Lung (tissue), 12 donors: ENCODE results near the gene SUGCT. TPM values are rescaled to one million over a fixed set of nuclear protein-coding genes. Genes with fewer than 3 reads are reported as not detected.

Experiments used
- ATAC-seq: fragments of 200-7000 bp; cut with Tn5 transposase; one replicate; pipeline ENCODE4 v1.9.1; 2020; ENCODE audit warnings: moderate number of reproducible peaks; ENCODE audit not compliant: insufficient read depth, low FRiP score
- DNase-seq, 3 donors: peaks; one replicate each; pipeline ENCODE4 v3.0.0-alpha.2; 2013 to 2017
- H3K27ac ChIP-seq, 2 donors: one replicate each; pipeline ENCODE4 v1.5.1; 2013; ENCODE audit warnings: mild to moderate bottlenecking in 2 of 2, moderate library complexity in 2 of 2, control low read depth in 1 of 2, inconsistent platforms in 1 of 2, low read depth in 1 of 2, low read length in 1 of 2
- H3K27me3 ChIP-seq, 3 donors: one replicate each; pipeline ENCODE4 v1.5.1; 2013; ENCODE audit warnings: low read length in 2 of 3; ENCODE audit not compliant: control insufficient read depth in 3 of 3, insufficient read depth in 3 of 3
- H3K36me3 ChIP-seq, 4 donors: one replicate each; pipeline ENCODE4 v1.5.1; 2013; ENCODE audit warnings: low read length in 4 of 4, mild to moderate bottlenecking in 1 of 4, moderate library complexity in 1 of 4; ENCODE audit not compliant: control insufficient read depth in 4 of 4, insufficient read depth in 4 of 4
- H3K4me1 ChIP-seq, 5 donors: one replicate each; pipeline ENCODE4 v1.5.1; 2013; ENCODE audit warnings: low read length in 5 of 5, mild to moderate bottlenecking in 2 of 5, moderate library complexity in 1 of 5; ENCODE audit not compliant: control insufficient read depth in 5 of 5, insufficient read depth in 5 of 5
- H3K4me3 ChIP-seq: one replicate; pipeline ENCODE4 v1.5.1; 2013; ENCODE audit warnings: mild to moderate bottlenecking, control low read depth, moderate library complexity
- H3K9ac ChIP-seq, 2 donors: one replicate each; pipeline ENCODE4 v1.5.1; 2013; ENCODE audit warnings: low read length in 2 of 2, control low read depth in 1 of 2; ENCODE audit not compliant: insufficient read depth in 1 of 2
- H3K9me3 ChIP-seq, 4 donors: one replicate each; pipeline ENCODE4 v1.5.1; 2013; ENCODE audit warnings: low read length in 3 of 4, mild to moderate bottlenecking in 1 of 4, moderate library complexity in 1 of 4; ENCODE audit not compliant: control insufficient read depth in 4 of 4, insufficient read depth in 3 of 4
- CTCF ChIP-seq: IDR thresholded peaks from 2 replicates; pipeline ENCODE4 v1.5.1; 2012; ENCODE audit warnings: mild to moderate bottlenecking; ENCODE audit errors: control extremely low read depth, extremely low read depth
- WGBS, 2 donors: extraction: QIAGEN DNeasy Blood & Tissue Kit; methylation state at CpG; one replicate each; pipeline ENCODE4 v1.1.7; 2013; 5-methylcytosine and 5-hydroxymethylcytosine counted together
- polyA plus RNA-seq, 2 donors: library from polyadenylated mRNA; stranded (reverse); fragments of 200-250 nt; gene quantifications; one replicate each; pipeline ENCODE4 v1.2.1, GENCODE V29; 2013
- total RNA-seq, 2 donors: library from RNA; depleted of rRNA in 1 of 2; stranded (reverse); fragments of >200 nt in 1 of 2; gene quantifications; one replicate each; pipeline ENCODE4 v1.2.1, GENCODE V29; 2014 to 2021
- donor health status: control.
- donor health status: control.
- donor health status: Bipolar disorder and iron deficiency.
- donor health status: healthy.
- donor health status: DM: yes; HTN: yes; CAD: no.

The SUGCT gene
- total and polyA plus RNA-seq, 4 donors: 0.23 to 4.2 (median 1.8) TPM

GRCh38 chr7:40425696-40426095 lies 290.9 kb downstream of the SUGCT start:
- DNase-seq: no peak
- Histone ChIP-seq H3K27ac (no peak overlapping the region), H3K9me3 (no peaks in the 10 kb centered on the region), H3K9ac (no peak overlapping the region), H3K4me1 (no peaks in the 10 kb centered on the region), H3K27me3 (no peaks in the 10 kb centered on the region), H3K36me3 (no peaks in the 10 kb centered on the region), H3K4me3 (no peak overlapping the region)
- TF ChIP-seq CTCF: no peak
- WGBS, 2 donors: 83 to 89% methylated on average over 2 of the region's 2 CpGs
- ATAC-seq: no peak

- no peaks in the 10 kb centered on the region for H3K36me3 ChIP-seq
- 65 to 92% methylated on average over 1 of the region's 1 CpG for WGBS, 2 donors
- H3K27ac ChIP-seq: no peak overlapping the region
- no peaks in the 10 kb centered on the region for H3K27me3 ChIP-seq
- no peak overlapping the region for H3K4me3 ChIP-seq
- ATAC-seq (no peak), DNase-seq (no peak)
- H3K9me3 ChIP-seq: no peaks in the 10 kb centered on the region
- no peak for TF ChIP-seq CTCF
- no peaks in the 10 kb centered on the region for H3K4me1 ChIP-seq
- no peak overlapping the region for H3K9ac ChIP-seq
Observed at GRCh38 chr7:40428421-40428820, 293.6 kb downstream of the SUGCT start.

- 93 to 94% methylated on average over 2 of the region's 2 CpGs for WGBS, 2 donors
- Histone ChIP-seq H3K4me3 (no peak overlapping the region), H3K9me3 (no peaks in the 10 kb centered on the region), H3K27ac (no peak overlapping the region), H3K4me1 (no peaks in the 10 kb centered on the region), H3K9ac (no peak overlapping the region), H3K27me3 (no peaks in the 10 kb centered on the region), H3K36me3 (no peaks in the 10 kb centered on the region)
- DNase-seq: no peak
- no peak for TF ChIP-seq CTCF
- no peak for ATAC-seq
Observed at GRCh38 chr7:40429826-40430225, 295.0 kb downstream of the SUGCT start.

GRCh38 chr7:40432046-40432445 lies 297.2 kb downstream of the SUGCT start:
- no peak for ATAC-seq
- DNase-seq: no peak
- H3K4me1 ChIP-seq: no peaks in the 10 kb centered on the region
- H3K36me3 ChIP-seq: no peaks in the 10 kb centered on the region
- TF ChIP-seq CTCF: no peak
- no peak overlapping the region for H3K27ac ChIP-seq
- H3K9me3 ChIP-seq: no peaks in the 10 kb centered on the region
- no peak overlapping the region for H3K4me3 ChIP-seq
- H3K27me3 ChIP-seq: no peaks in the 10 kb centered on the region
- no peak overlapping the region for H3K9ac ChIP-seq
- 96 to 98% methylated on average over 2 of the region's 2 CpGs for WGBS, 2 donors
